ENCODE measurements around the gene MYL12A.

MYL12A gene

GRCh38 chr18:3284501-3284900 lies 36.9 kb downstream of the MYL12A start:
- DNase-seq = no peak

GRCh38 chr18:3286159-3286558 lies 38.6 kb downstream of the MYL12A start:
- DNase-seq = peak; percentile 20

GRCh38 chr18:3293196-3293951 lies 45.8 kb downstream of the MYL12A start:
- no peak for DNase-seq

- no peak for DNase-seq
Measured at GRCh38 chr18:3294435-3295080, 47.0 kb downstream of the MYL12A start.

- DNase-seq = peak; percentile 99
Measured at GRCh38 chr18:3297025-3297984, 49.7 kb downstream of the MYL12A start.

GRCh38 chr18:3304832-3305231 lies 57.2 kb downstream of the MYL12A start:
- DNase-seq = no peak

- peak; percentile 51 for DNase-seq
Measured at GRCh38 chr18:3305354-3305762, 57.8 kb downstream of the MYL12A start.
